GM19043 (cell line): Measurements from ENCODE around the gene FAP.
A peak's percentile ranks its signal among the peaks of the same experiment; 100 is the strongest.

Experiments used
- ATAC-seq: cut with Tn5 transposase; IDR thresholded peaks from one replicate; pipeline ENCODE4 v1.9.1; 2021; ENCODE audit warnings: low read depth; ENCODE audit not compliant: unreplicated experiment

The FAP gene

DNA sequence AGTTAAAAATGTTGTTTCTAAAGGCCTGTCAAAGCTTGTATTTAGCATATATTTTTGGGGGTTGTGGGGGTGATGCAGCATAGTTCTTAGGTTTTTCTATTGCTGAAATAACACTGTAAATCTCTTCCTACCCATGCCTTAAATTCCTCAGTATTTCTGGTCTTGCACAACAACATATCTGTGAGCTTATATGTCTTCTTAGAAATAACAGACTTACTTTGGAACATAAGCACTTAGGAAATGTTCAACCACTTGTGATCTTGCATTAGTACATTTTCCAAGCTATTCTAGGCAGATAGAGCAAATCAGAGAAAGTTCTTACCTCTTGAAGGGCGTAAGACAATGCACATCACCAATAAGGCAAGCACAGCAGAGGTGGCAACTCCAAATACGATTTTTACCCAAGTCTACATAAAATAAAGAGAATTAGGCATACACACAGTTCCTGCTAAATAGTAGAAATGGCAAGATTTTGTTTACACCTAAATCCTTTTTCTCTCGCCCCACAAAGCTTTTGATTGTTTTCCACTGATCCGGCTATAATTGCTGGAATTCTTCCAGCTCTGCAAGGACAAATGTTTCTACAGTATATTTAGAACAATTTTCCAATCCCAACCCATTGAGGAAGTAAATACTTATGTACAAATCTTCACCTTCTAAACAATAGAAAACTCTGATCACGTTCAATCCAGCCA, 512 bp downstream of the FAP start:
- no peak for ATAC-seq

DNA sequence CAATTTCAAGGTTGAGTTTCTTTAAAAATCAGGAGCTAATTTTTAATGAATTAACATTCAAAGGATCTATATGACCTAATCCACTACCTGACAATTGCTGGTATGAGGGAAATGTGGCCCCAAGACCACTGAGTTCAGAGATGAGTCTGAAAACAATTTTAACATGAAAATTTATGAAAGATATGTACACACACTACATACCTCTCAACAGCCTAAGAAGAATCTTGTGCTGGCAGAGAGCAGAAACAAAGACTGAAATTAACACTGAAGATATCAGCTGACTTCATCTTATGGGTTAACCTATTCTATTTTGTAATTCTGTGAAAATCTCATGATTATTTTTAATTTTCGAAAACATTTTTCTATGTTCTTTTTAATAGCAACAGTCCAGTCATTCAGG, 1.7 kb downstream of the FAP start:
- no peak for ATAC-seq

- ATAC-seq = no peak
Observed at GRCh38 chr2:162234620-162235462, 8.4 kb downstream of the FAP start.

GRCh38 chr2:162233197-162233596, 10.0 kb downstream of the FAP start:
- no peak for ATAC-seq

- ATAC-seq = no peak
Observed at GRCh38 chr2:162232671-162233070, 10.6 kb downstream of the FAP start.

DNA sequence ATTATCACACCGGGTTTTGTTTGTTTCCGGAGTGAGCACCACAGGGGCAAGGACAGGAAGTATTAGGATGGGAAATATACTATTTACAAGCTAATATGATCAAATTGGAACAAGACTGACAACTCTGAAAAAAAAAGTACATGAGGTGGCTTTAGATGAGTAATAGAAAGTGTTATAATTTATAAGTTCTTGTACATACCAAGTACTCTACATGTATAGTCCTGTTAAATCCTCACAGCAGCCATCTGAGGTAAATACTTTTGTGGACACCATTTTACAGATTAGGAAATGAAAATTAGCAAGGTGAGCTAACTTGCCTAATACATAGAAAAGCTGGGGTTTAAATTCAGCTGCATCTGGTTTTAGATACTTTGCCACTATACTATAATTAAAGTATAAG, 11.2 kb downstream of the FAP start:
- ATAC-seq = no peak

- no peak for ATAC-seq
Observed at GRCh38 chr2:162230761-162231160, 12.5 kb downstream of the FAP start.

DNA sequence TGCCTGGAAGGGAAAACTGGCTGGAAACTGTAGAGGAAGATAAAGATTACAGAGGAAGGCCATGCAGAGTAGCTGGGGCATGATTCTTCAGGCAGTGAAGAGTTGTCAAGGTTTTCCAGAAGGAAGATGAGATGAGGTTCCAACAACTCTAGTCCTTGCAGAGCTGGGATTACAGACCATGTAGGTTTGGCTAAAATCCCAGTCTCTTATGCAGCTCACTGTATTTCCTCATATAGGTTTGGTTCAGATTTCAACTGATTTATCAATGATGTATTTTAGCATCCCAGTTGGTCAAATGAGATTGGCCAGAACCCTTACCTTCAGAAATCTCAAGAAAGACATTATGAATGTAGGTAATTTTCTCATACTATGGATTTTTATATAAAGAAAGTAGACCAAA, 16.4 kb downstream of the FAP start:
- no peak for ATAC-seq

- peak; percentile 91 for ATAC-seq
Observed at GRCh38 chr2:162221064-162221463, 22.2 kb downstream of the FAP start.

GRCh38 chr2:162220368-162220767, 22.9 kb downstream of the FAP start:
- no peak for ATAC-seq

- ATAC-seq = no peak
Observed at GRCh38 chr2:162219426-162219825, 23.8 kb downstream of the FAP start.

DNA sequence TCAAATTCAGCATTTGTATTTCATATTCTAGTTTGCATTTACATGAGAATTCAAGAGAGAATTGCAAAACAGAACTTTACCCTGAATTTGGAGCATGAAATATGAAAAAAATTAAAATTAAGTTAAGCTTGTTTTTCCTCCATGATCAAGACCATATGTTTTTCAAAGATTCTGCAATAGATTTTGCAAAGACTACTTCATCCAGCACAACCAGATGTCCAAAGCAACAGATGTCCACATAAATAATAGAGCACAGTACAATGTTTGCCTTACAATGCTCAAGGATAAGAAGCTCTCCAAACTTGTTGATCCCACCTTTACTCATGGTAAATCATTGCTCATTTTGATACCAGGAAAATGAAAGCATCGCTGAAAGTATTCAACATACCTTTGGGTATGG, 25.6 kb downstream of the FAP start:
- no peak for ATAC-seq

DNA sequence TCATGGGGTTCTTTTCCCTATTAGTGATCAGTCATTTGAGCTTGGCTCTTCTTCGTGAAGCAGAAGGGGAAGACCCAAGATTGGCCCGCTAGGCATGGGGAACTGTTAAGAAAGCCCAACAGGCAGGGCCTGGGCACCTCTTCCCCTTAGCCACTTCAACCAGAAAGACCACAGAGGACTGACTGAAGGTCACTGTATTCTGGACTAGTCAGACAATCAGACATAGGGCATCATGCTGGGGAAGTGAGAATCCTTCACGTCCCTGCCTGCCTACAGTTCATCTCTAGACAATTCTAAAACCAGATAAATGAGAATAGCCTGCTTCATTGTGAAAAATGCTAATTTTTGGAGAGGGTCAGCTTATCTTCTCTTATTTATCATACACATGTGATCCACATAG, 28.1 kb downstream of the FAP start:
- no peak for ATAC-seq

DNA sequence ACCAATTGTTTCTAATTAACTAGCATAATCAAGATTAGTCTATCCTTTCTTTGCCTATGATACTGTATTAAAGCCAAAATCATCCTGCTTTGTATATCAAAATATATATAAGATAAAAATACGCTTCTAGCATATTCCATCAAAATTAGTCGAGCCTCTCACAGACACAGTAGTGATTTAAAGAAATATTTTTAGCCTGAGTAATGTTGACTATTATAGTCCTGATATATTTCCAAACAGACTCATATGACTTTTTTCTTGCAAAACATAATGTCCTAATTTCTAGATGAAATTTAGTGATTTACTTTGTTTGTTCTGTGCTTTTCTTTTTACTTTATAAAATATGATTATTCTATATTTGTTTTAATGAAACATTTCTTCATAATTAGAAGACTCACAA, 30.9 kb downstream of the FAP start:
- no peak for ATAC-seq

DNA sequence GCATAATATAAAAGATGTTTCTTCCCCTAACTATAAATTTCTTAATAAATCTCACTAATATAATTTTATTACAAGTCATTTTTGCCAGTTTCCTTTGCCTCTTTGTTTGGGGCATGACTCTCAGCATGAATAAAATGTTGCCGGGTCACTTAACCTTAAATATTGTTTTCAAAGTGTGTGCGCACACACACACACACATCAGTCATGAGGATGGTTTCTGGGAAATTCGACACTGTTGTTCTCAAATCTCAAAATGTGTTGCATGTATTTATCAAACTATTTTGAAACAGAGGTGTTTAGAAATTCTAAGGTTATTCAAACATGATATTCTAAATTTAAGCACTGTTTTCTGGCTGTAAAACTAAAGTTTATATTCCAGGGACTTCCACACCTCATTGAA, 31.5 kb downstream of the FAP start:
- ATAC-seq = no peak

DNA sequence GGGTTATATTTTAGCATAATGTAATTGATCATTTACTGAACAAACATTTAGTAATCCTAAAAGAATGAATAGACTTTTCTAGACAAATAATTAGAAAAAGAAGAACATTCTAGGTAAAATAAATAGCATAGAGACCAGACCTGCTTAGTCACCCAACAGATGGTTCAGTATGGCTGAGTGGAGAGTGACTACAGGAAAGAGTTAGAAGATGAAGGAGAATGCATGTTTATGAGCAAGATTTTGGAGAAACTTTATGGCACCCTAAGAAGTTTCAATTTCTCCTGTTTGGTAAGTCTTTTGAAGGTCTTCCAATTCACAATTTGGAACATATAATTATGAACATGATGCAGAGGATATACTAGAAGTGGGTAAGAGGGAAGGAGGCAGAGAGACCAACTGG, 32.9 kb downstream of the FAP start:
- ATAC-seq = no peak

DNA sequence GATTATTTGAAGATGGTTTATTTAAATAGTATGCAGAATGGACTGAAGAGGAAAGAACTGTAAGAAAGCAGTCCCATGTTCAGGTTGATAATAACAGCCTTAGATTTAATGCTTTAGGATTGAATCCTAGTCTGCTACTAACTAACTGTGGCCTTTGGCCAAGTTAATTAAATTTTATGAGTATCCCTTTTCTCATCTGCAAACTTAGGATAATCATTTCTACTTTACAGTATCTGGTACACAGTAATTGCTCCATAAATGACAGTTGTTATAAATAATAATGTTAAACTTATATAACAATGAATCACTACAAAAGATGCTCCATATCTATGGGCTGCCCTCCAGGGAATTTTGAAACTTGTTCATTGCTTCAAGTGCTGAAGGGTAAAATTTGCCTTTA, 41.0 kb downstream of the FAP start:
- no peak for ATAC-seq

- ATAC-seq = no peak
Observed at GRCh38 chr2:162200636-162201035, 42.6 kb downstream of the FAP start.

DNA sequence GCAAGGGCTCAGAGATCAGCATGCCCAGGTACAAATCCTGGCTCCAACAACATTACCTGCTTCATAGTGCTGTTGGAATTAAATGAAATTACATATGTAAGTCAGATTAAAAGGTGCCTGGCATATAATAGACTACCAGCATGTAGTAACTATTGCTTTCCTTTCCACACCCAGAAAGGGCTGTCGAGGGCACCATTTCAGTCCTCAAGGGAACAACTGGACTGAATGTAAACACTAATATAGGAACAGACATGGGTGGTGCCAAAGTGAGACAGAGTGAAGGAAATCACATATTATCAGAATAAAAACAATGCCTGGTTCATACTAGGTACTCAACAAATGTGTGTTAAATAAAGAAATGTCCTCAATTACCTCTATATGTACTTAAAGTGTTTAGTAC, 43.3 kb downstream of the FAP start:
- no peak for ATAC-seq

DNA sequence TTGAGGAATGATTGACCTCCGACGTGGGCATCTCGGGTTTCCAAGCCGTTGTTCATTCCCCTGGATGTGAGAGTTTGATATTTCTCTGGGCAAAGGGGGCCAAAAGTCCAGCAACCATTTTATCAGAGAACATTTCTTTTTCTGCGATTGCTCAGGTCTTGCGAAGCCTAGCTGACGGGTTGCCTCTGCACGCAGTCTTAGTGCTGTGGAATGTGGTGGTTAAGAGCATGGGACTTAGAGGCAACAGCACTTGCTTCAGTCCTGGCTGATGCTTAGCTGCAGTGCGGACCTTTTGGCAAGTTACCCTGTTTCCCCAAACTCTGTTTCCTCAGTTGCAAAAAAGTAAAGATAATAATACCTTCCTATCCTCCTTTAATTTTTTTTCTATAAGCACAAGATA, 45.0 kb downstream of the FAP start:
- ATAC-seq = no peak

- ATAC-seq = no peak
Observed at GRCh38 chr2:162197069-162197825, 46.0 kb downstream of the FAP start.
